Measurements from ENCODE around the gene DOHH.
"Not testable (repeated sequence)": the region's sequence is repeated elsewhere in the genome, so short reads cannot be mapped to it uniquely, and the experiment has no call there.

DOHH gene

GRCh38 chr19:3534375-3535234 lies 34.1 kb upstream of the DOHH start:
- DNase-seq: no peak

- no peak for DNase-seq
Observed at GRCh38 chr19:3533563-3534216, 33.2 kb upstream of the DOHH start.

DNA sequence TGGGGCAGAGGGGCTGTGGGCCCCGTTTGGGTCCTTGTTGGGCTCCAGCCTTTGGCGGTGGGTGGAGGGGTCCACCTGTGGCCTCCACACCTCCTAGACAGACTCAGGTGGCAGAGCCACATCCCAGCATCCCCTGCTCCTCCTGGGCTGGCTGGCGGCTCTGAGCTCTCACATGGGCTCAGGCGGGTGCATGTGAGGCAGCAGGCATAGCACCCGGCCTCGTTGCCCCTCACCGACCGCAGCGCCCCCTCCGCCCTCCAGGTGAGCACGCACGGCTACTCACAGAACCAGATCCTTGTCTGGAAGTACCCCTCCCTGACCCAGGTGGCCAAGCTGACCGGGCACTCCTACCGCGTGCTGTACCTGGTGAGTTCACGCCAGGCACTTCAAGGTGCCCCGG lies 32.6 kb upstream of the DOHH start:
- DNase-seq: no peak

- no peak for DNase-seq
Observed at GRCh38 chr19:3532154-3532786, 31.8 kb upstream of the DOHH start.

DNA sequence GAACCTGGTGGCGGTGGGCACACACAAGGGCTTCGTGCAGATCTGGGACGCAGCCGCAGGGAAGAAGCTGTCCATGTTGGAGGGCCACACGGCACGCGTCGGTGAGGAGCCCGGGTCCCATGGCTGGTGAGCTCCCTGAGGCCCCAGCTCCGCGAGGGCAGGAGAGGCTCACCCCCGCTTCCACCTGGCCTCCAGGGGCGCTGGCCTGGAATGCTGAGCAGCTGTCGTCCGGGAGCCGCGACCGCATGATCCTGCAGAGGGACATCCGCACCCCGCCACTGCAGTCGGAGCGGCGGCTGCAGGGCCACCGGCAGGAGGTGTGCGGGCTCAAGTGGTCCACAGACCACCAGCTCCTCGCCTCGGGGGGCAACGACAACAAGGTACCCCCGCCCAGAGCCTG lies 31.2 kb upstream of the DOHH start:
- no peak for DNase-seq

- DNase-seq: no peak
Observed at GRCh38 chr19:3530389-3530788, 29.9 kb upstream of the DOHH start.

GRCh38 chr19:3529299-3529698 lies 28.8 kb upstream of the DOHH start:
- DNase-seq: not testable (repeated sequence)

GRCh38 chr19:3528539-3529211 lies 28.2 kb upstream of the DOHH start:
- DNase-seq: no peak

DNA sequence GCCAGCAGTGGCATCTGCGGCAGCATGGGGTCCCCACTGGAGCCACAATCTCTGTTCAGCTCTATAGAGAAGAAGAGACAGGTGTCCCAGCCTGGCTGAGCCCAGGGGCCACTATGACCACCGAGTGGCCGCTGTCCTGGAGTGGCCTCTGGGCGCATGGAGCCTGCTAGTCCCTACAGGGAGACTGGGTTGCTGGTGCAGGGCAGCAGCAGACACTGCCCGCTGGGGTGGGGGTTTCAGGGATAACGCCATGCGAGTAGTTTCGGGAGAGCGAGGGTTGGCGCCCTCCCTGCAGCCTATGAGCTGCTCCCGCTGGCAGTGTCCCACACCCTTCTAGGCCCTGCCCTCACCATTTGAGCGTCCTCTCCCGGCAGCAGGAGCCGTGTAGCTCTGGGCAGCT lies 27.6 kb upstream of the DOHH start:
- DNase-seq: no peak

DNA sequence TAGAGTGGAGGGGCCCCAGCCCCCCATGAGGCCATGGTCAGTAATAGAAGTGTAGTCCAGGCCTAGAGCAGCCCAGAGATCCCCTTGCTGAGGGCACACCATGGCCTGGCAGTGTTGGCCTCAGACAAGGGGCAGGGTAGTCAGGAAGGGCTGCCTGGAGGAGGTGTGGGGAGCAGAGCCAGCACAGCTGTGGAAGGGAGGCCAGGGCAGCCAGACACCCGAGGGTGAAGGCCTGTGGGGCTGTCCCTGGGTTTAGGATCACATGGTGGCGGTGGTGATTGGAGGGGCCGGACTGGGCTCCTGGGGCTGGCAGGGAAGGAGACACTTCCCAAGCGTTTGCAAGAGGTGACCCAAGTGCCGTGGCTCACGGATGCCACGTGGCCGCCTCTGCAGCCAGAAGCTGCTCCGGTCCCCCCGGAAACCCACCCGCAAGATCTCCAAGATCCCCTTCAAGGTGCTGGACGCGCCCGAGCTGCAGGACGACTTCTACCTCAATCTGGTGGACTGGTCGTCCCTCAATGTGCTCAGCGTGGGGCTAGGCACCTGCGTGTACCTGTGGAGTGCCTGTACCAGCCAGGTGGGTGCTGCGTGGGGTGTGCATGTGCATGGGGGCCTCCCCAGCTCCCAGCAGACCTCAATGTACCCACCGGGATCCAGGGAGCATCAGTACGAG lies 26.9 kb upstream of the DOHH start:
- DNase-seq: no peak

DNA sequence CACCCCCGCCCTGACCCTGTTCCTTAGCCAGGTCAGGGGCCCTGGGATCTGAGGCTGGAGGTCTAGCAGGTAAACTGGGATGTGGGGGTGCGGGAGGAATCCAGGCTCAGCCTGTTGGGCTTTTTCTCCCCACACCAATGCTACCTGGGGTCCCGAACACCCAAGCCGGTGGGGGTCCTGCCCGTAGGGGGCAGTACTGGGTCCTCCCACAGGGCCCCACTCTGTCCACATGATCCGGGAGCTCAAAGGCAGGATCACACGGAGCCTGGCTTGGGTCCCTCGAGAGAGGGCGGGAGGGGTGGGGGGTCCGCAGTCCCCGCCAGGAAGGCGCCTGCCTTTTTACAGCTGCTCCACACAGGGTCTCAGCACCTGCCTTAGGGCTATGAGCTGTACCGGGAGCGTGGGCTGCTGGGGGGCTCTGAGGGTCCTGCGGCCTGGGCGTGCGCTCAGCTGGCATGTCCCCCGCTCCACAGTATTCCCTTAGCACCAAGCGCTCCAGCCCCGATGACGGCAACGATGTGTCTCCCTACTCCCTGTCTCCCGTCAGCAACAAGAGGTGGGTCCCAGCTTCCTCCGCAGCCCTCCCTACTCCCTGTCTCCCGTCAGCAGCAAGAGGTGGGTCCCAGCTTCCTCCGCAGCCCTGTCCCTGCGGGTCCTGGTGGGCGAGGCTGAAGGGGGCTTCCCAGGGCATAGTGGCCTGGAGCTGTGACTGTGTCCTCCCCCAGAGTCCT lies 26.2 kb upstream of the DOHH start:
- no peak for DNase-seq

DNA sequence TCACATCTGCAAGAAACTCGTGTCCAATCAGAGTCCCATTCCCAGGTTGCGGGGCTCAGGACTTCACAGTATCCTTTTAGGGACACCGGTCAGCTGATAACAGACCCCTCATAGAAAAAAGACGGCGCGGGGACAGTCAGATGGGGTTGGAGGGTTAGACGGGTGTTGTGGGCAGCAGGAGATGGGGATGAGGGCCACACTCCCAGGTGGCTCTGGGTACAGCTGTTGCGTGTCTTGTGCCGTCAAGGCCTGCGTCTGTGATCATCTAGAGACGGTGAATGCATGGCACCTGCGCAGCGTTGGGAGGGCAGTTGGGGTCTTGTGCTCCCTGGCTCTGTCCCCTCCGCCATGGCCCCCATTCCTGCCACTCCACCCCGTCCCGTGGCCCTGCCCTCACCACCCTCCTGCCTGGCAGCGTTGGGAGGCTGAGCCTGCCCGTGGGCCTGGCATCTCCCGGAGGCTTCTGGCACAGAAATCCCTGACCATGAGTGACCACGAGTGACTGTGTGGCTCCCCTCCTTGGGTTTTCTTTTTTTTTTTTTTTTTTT lies 24.5 kb upstream of the DOHH start:
- no peak for DNase-seq

DNA sequence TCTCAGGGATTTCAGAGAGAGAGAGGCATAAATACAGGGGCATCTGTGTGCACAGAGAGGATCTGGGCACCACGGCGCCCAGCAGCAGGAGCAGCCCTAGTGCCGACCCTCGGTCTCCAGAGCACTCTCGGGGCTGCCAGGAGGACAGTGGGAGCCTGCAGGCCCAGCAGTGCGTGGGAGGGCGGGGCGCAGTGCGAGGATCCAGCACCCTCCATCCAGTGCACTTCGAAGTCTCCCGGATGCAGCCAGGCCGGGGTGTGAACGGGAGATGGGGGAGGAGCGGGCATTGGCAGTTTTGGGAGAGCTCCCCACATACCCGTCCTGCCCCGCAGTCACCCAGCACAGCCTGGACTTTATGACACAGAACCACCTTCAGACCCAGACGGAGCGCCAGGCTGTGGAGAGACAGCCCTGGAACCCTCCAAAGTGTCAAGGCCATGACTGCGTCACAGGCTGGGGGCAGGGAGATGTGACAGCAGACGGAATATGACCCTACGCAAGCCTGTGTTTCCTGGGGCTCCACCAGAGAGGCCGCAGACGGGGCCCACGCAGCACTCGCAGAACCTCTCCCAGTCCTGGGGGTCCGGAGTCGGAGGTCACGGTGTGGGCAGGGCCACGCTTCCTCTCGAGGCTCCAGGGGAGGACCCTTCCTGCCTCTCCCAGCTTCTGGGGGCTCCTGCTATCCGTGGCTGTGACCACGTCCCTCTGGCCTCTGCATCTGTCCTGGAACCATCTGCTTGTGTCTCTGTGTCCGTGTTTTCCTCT lies 23.8 kb upstream of the DOHH start:
- no peak for DNase-seq

DNA sequence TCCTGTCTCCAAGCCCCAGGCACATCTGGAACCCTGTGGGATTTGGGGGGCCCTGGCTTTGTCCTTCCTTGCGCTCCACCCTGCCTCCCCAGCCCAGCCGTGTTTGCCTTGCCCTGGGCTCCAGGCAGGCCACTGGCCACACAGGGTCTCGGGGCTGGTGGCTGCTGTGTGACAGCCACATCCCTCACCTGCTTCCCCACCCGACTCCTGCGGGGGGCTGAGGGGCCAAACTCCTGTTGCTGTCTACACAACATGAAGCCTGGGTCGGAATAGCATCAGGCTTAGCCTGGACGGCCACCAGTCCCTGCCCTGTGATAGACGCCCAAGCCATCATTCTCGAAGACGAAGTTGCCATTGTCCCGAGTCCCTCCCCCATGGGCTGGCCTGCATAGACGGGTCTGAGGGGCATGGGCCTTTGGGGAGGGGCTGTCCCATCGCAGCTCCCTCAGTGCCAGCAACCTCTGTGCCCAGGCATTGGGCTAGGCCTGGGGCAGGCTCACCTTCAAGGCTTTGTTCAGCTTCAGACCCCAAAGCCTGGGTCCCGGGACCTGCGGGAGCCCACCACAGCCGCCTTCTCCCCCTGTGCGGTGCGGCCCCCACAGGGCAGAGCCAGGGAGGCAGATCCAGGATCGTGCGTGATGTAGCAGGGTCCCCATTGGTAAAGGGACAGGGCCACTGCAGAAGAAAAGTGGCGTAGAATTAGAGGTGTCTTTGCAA lies 23.0 kb upstream of the DOHH start:
- no peak for DNase-seq

DNA sequence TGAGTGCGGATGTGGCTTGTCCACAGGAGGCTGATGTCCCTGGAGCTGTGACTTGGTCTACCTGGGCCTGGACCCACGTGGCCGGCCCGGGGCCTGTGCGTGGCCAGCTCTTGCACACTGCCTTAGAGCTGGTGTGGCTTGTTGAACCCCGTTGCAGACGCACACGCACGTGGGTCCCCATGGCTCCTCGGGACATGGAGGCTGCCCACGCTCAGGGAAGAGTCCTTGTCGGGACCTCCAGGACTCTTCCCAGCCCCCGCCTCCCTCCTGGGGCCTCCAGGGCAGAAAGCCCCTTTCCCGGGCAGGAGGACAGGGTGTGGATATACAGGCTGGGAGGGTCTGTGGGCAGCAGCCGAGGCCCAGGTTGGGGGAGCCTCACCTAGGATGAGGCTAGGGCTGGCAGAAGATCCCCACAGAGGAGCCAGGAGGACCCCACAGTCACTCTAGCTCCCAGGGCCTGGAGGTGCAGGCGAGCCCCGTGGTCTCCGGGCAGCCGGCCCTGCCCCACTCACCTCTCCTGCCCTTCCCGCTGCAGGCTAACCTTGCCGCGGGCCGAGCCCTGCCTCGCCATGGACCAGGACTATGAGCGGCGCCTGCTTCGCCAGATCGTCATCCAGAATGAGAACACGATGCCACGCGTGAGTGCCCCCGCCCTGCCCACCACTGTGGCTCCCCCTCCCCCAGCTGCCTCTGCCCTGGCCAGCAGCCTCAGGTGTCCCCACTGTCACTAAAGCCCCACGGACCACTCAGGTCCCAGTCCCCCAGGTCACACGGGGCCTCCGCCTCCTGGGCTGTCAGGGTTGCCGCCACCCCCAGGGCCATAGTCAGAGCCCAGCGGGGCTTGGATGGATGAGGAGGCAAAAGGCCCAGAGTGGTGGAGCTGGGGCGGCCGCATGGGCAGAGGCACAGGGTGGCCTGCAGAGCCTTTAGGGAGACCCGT lies 22.2 kb upstream of the DOHH start:
- no peak for DNase-seq

DNA sequence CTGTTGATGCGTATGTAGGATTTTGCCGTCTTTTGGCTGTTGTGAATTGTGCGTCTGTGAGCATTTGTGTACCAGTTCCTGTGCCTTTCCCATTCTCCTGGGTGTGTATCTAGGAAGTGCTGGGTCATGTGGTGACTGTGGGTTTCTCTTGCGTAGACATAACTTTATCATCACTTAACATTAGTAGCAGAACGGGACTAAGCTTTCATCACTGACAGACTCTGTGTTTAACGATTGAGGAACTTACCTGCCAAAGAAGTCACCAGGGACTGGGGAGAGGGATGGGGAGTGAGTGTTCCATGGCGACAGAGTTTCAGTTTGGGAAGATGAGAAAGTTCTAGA lies 20.6 kb upstream of the DOHH start:
- no peak for DNase-seq

GRCh38 chr19:3520166-3521103 lies 20.0 kb upstream of the DOHH start:
- DNase-seq: no peak

DNA sequence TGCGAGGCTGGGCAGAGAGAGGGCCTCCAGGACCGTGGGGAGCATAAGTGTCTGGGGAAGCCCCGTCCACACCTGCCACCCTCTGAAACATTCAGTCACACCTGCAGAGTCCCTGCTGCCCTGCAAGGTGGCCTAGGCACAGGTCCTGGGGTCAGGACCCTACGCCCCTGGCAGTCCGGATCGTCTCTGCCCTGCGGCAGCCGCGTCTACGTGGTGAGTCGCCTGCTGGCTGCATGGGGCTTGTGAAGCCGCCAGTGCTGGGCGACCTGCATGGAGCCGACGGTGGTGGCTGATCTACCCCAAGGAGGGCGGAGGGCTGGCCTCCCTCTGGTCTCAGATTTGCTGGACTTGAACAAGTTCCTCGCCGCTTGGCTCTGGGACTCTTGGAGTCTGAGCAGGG lies 18.7 kb upstream of the DOHH start:
- DNase-seq: no peak

Measured in activated CD4-positive, alpha-beta T cell treated with anti-CD3 and anti-CD28 coated beads, Interleukin-2, amount 50 U/mL, for 4 hours (primary cell).